D721Med (cell line): Measurements from ENCODE around the gene CCNY.
"Not testable (repeated sequence)": the region's sequence is repeated elsewhere in the genome, so short reads cannot be mapped to it uniquely, and the experiment has no call there.

ENCODE experiments used
- DNase-seq: peaks from one replicate; pipeline ENCODE4 v3.0.0; 2011; ENCODE audit warnings: low spot score; ENCODE audit not compliant: insufficient read length
- FAIRE-seq: peaks from 2 replicates; lab custom pipeline; 2011; peaks lifted over from hg19 to GRCh38; lab: Jason Lieb, UNC
- TF ChIP-seq, protein P1 (sequence below): IDR thresholded peaks from 2 replicates; pipeline ENCODE4 v1.5.1; 2012; ENCODE audit warnings: mild to moderate bottlenecking, control low read depth; ENCODE audit not compliant: insufficient read depth; ENCODE audit errors: missing control alignments

The CCNY gene

DNA sequence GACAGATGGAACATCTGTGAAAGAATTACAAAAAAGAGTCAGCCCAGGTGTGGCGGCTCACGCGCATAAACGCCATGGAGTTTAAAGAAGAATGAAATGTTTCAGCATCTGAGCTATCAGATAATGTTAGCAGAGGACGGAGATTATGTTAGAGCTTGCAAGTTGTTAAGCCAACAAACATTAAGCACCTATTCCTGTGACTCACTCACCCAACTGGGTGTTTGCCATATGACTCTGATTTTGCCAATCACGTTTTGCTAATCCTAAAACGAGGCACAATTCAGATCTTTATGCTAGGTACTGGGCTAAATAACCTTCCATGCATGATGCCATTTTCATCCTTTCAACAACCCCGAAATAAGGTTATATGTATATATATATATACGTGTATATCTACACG lies 29.0 kb upstream of the CCNY start:
- FAIRE-seq (no peak), DNase-seq (no peak)
- TF ChIP-seq, protein P1, sequence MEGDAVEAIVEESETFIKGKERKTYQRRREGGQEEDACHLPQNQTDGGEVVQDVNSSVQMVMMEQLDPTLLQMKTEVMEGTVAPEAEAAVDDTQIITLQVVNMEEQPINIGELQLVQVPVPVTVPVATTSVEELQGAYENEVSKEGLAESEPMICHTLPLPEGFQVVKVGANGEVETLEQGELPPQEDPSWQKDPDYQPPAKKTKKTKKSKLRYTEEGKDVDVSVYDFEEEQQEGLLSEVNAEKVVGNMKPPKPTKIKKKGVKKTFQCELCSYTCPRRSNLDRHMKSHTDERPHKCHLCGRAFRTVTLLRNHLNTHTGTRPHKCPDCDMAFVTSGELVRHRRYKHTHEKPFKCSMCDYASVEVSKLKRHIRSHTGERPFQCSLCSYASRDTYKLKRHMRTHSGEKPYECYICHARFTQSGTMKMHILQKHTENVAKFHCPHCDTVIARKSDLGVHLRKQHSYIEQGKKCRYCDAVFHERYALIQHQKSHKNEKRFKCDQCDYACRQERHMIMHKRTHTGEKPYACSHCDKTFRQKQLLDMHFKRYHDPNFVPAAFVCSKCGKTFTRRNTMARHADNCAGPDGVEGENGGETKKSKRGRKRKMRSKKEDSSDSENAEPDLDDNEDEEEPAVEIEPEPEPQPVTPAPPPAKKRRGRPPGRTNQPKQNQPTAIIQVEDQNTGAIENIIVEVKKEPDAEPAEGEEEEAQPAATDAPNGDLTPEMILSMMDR: no peak

DNA sequence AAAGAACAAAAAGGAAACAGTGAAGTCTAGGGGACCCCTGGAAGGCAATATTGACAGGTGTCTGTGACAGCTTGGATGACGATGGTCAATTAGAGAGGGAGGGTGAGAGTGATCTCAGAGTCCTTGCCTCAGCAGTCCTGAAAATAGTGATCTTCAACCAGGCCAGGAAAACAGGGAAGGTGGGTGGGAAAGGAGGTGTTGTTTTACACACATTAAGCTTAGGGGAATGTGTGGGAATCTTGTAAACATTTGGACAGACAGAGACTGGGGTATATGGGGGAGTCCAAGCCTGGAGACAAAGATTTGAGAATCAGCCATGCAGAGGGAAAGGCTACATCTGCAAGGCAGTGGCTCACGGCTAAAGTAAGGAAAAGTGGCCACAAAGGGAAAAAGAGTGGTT lies 27.5 kb upstream of the CCNY start:
- DNase-seq (no peak), FAIRE-seq (no peak)
- TF ChIP-seq, protein P1: no peak

DNA sequence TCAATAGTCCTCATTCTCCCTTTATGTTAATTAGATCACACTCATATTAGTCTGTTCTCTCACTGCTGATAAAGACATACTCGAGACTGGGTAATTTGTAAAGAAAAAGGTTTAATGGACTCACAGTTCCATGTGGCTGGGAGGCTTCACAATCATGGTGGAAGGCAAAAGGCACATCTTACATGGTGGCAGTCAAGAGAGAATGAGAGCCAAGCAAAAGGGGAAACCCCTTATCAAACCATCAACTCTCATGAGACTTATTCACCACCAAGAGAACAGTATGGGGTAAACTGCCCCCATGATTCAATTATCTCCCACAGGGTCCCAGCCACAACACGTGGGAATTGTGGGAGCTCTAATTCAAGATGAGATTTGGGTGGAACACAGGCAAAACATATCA lies 22.2 kb upstream of the CCNY start:
- DNase-seq, FAIRE-seq: not testable (repeated sequence)

DNA sequence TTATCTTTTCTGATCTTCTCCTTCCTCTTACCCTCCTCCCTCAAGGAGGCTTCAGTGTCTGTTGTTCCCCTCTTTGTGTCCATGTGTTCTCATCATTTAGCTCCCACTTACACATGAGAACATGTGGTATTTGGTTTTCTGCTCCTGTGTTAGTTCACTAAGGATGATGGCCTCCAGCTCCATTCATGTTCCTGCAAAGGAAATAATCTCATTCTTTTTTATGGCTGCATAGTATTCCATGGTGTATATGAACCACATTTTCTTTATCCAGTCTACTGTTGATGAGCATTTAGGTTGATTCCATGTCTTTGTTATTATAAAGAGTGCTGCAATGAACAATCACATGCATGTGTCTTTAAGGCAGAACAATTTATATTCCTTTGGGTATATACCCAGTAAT lies 21.1 kb upstream of the CCNY start:
- not testable (repeated sequence) for DNase-seq, FAIRE-seq

DNA sequence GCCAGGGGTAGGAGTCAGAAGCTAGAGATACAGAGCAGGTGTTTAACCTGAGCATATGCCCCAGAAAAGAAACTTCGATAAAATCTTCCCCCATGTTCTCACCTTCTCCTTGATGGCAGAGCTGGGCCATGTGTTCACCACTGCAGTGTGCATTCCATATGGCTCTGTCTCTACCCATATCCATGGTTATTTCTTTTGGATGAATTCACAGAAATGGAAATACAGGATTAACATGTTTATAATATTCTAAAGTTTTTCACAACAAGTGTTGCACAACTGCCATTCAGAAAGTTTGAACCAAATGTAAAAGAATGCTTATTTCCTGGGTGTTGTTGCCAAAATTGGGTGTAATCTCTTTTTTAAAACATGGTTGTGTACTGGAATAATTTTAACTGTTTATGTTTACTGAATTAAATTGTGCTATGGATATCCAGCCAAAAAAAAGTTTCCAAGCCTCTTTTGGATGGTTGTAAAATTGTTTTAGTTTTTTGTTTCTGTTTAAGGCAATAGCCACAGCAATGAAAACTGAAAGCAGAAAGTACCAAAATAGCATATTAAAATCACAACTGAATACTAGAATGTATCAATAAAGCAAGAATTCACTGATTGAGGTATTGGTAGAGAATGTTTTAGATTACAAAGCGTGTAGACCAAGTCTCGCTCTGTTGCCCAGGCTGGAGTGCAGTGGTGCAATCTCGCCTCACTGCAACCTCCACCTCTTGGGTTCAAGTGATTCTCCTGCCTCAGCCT lies 19.9 kb upstream of the CCNY start:
- FAIRE-seq (no peak), DNase-seq (no peak)
- TF ChIP-seq, protein P1: no peak

DNA sequence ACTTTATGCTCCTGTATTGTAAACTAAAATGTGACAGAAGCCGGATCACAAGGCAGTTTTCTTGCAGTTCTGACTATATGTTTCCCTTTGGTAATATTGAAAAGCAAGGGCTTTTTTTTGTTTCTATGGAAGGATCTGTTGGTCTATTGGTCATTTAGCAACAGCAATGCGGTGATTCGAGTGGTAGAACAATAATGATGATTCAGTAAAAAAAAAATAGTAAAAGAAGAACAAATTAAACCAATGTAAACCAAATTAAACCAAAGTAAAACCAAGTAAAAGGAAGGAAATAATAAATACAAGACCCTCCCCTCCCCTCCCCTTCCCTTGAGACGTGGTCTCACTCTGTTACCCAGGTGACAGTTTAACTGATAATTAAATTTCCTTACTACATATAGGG lies 17.8 kb upstream of the CCNY start:
- FAIRE-seq (no peak), DNase-seq (no peak)
- TF ChIP-seq, protein P1: no peak

DNA sequence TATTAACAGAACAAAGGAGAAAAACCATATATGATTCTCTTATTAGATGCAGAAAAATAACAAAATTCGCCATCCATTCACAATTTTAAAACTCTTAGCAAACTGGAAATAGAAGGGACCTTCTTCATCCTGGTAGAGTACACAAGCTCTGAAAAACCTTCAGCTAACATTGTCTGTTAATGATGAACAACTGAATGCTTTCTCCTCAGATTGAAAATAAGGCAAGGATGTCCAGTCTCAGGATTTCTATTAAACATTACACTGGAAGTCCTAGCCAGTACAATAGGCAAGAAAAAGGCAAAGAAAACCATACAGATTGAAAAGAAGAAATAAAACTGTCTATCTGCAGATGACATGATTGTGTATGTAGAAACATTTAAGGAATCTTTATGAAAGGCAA lies 16.0 kb upstream of the CCNY start:
- DNase-seq (no peak), FAIRE-seq (no peak)
- TF ChIP-seq, protein P1: no peak

DNA sequence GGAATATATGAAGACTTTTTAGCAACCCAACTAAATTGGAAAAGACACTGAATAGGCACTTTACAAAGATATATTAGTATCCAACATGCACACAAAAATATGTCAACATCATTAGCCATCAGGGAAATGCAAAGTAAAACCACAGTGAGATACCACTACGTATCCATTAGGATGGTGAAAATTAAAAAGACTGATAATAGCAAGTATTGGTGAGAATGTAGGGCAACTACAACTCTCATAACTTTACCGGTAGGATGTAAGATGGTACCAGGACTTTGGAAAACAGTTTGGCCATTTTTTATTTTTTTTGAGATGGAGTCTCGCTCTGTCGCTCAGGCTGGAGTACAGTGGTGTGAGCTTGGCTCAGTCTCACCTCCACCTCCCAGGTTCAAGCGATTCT lies 13.7 kb upstream of the CCNY start:
- TF ChIP-seq, protein P1: no peak
- FAIRE-seq (no peak), DNase-seq (no peak)
